ENCODE results near the gene RPS8.
A peak's percentile ranks its signal among the peaks of the same experiment; 100 is the strongest.

Gene RPS8

GRCh38 chr1:44730741-44731512 is 44.4 kb upstream of the RPS8 start, which contains the start of gene RNU5D-1 (continued):
- TF ChIP-seq BCL11A (tag by site-specific recombination; IDR thresholded peaks at IDR 0.05; ENCODE audit: low read depth) (no peak), ZSCAN23 (tag by site-specific recombination; IDR thresholded peaks at IDR 0.05) (no peak), ZNF548 (tag by site-specific recombination; IDR thresholded peaks at IDR 0.05) (no peak), ZNF768 (tag by site-specific recombination; IDR thresholded peaks at IDR 0.05) (no peak), ZNF138 (tag by site-specific recombination; IDR thresholded peaks at IDR 0.05; ENCODE audit: borderline replicate concordance) (no peak), TCF7L2 (IDR thresholded peaks at IDR 0.05; ENCODE audit: borderline replicate concordance, low read depth, low read length) (no peak), ZNF398 (tag by site-specific recombination; IDR thresholded peaks at IDR 0.05) (peak; percentile 77), ZNF830 (tag by site-specific recombination; IDR thresholded peaks at IDR 0.05; ENCODE audit: low read depth) (no peak), ZFP41 (tag by site-specific recombination; IDR thresholded peaks at IDR 0.05; ENCODE audit: borderline replicate concordance) (no peak), ZNF580 (tag by site-specific recombination; IDR thresholded peaks at IDR 0.05) (peak; percentile 26), PRDM2 (tag by site-specific recombination; IDR thresholded peaks at IDR 0.05; ENCODE audit: borderline replicate concordance) (no peak), ZBTB10 (tag by site-specific recombination; IDR thresholded peaks at IDR 0.05) (peak; percentile 60; the same call in 1 of the 2 replicates), ZNF776 (tag by site-specific recombination; IDR thresholded peaks at IDR 0.05; ENCODE audit: borderline replicate concordance) (no peak), ZNF274 (IDR thresholded peaks at IDR 0.05; ENCODE audit: low read length) (no peak), ZNF274 (tag by site-specific recombination; IDR thresholded peaks at IDR 0.05; ENCODE audit: borderline replicate concordance) (no peak), ZNF362 (tag by site-specific recombination; IDR thresholded peaks at IDR 0.05) (no peak; the same call in 1 of the 2 replicates), KLF16 (tag by site-specific recombination; IDR thresholded peaks at IDR 0.05) (no peak), ZNF114 (tag by site-specific recombination; IDR thresholded peaks at IDR 0.05) (no peak), ZNF394 (tag by site-specific recombination; IDR thresholded peaks at IDR 0.05; ENCODE audit: borderline replicate concordance) (peak; percentile 59; the same call in 1 of the 2 replicates), ZNF423 (tag by site-specific recombination; IDR thresholded peaks at IDR 0.05) (no peak), ZNF558 (tag by site-specific recombination; IDR thresholded peaks at IDR 0.05) (peak; percentile 23; the same call in 1 of the 2 replicates), MEIS1 (CRISPR knock-in tag; IDR thresholded peaks at IDR 0.05; ENCODE audit: borderline replicate concordance) (no peak), ZNF416 (tag by site-specific recombination; IDR thresholded peaks at IDR 0.05) (no peak), SP7 (tag by site-specific recombination; IDR thresholded peaks at IDR 0.05) (peak; percentile 59), ZNF239 (tag by site-specific recombination; IDR thresholded peaks at IDR 0.05) (0 out of 2 replicates have a peak, but pooled peaks have one; percentile 7), HOXD13 (CRISPR knock-in tag; IDR thresholded peaks at IDR 0.05; ENCODE audit: borderline replicate concordance) (0 out of 2 replicates have a peak, but pooled peaks have one; percentile 10)

Measured in HEK293 (cell line).